ENCODE results near the gene FRMD1.

- TF ChIP-seq EZH2 (IDR thresholded peaks at IDR 0.05; ENCODE audit: borderline replicate concordance, low read depth, low read length, severe bottlenecking): no peak
- TF ChIP-seq CTCF (IDR thresholded peaks at IDR 0.05; ENCODE audit: borderline replicate concordance, extremely low read depth, low read length, poor library complexity, severe bottlenecking): no peak
These were observed 28.0 kb downstream of the FRMD1 start for GRCh38 chr6:168050881-168051586.
